ENCODE results near the gene RREB1.

RREB1 gene

DNA sequence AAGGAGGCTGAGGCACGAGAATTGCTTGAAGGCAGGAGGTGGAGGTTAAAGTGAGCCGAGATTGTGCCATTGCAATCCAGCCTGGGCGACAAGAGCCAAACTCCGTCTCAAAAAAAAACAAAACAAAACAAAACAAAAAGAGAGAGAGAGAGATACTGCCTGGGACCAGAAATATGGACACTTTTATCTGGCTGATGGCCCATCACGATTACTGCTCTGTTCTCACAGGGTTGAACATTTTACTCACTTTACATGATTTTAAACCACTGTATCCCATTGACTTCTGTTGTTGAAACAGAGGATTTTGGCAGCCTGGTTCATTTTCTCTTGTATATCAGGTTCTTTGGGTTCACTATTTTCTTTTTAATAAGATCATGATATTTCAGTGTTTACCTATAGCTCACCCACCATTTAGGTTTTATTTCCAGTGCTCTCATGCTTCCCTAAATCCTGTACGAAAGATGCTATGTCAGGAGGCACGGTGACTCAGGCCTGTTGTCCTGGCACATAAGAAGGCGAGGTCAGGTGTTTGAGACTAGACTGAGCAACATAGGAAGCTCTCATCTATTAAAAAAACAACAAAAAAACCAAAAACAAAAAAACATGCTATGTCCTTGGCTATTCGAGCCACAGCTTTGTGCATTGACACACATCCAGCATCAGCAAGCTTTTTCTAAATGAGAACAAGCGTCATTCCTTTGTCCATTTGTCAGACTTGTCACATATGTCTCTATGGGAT is 34.5 kb upstream of the RREB1 start:
- no peak overlapping the region for H3K27ac ChIP-seq
- TF ChIP-seq CTCF (conservative IDR thresholded peaks at IDR 0.05) = no peak

GRCh38 chr6:7073821-7074525 is 33.8 kb upstream of the RREB1 start:
- TF ChIP-seq CTCF (conservative IDR thresholded peaks at IDR 0.05) = no peak
- H3K27ac ChIP-seq = no peak overlapping the region

DNA sequence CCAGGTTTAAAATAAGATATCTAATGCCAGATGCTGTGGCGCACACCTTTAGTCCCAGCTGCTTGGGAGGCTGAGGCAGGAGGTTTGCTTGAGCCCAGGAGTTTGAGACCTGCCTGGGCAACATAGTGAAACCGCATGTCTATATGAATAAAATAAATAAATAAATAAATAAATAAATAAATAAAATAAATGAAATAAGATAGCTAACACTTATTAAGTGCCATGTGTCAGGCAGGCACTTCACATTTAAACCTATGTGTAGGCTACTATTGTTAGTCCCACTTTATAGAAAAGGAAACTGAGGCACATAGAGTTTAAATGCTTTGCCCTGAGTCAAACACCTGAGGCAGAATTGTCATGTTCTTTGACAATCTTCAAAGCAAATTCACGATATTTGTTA is 32.9 kb upstream of the RREB1 start:
- no peak overlapping the region for H3K27ac ChIP-seq
- no peak for TF ChIP-seq CTCF (conservative IDR thresholded peaks at IDR 0.05)

DNA sequence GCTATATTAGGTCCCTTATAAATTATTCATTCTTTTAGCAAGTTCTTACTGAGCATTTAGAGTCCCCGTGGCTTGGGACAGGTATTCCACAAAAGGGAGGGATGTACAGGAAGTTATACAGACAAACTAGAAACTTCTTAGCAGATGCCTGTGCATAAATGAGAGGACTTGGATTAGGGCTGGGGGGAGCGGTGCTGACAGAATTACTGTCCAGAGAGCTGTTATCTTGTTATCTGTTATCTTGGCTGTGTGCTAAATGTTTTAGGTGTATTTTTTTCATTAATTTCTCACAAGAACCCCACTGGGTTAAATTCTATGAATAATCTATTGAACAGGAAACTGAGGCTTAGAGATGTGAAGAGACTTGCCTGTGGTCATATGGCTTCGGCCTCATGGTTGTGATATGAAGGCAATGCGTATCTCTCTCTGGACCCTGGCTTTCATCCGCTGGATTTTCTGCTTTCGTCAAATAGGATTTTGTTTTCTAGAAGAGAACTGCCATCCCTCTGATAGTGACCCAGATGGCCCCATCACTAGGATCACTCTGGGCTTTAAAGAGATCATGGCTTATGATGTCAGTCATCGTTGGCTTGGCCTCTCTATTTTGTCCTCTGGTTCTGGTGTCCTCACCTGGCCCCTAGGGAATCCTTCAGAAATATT is 32.3 kb upstream of the RREB1 start:
- H3K27ac ChIP-seq = no peak overlapping the region
- TF ChIP-seq CTCF (conservative IDR thresholded peaks at IDR 0.05) = no peak

DNA sequence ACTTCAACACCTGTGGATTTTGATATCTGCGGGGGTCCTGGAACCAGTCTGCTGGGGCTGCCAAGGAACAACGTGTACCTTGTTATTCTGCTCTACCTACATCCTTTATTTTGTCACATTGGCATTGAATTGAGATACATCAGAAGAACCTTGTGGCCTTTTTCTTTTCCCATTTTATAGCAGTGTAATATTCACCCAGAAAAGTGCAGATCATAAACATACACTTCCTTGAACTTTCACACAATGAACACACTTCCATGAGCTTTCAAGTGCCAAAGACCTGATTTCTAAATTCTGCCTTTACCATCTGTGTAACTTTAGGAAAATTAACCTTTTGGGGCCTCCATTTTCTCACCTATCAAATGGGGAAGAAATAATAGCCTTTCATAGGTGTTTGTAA is 29.9 kb upstream of the RREB1 start:
- H3K27ac ChIP-seq = no peak overlapping the region
- no peak for TF ChIP-seq CTCF (conservative IDR thresholded peaks at IDR 0.05)

- TF ChIP-seq CTCF (conservative IDR thresholded peaks at IDR 0.05) = no peak
Measured at GRCh38 chr6:7078856-7079255, 28.9 kb upstream of the RREB1 start.

GRCh38 chr6:7080311-7080710 is 27.4 kb upstream of the RREB1 start:
- no peak for TF ChIP-seq CTCF (conservative IDR thresholded peaks at IDR 0.05)
- H3K27ac ChIP-seq = no peak overlapping the region

More at GRCh38 chr6:7078856-7079255, 28.9 kb upstream of the RREB1 start:
- no peak overlapping the region for H3K27ac ChIP-seq

All from VCaP (cell line).